BE2C (cell line): ENCODE measurements around the gene HDDC3.
A peak's percentile ranks its signal among the peaks of the same experiment; 100 is the strongest.
"Not testable (repeated sequence)": the region's sequence is repeated elsewhere in the genome, so short reads cannot be mapped to it uniquely, and the experiment has no call there.

Source experiments
- DNase-seq: peaks from one replicate; pipeline ENCODE4 v3.0.0-alpha.2; 2020
- H3K27me3 ChIP-seq: fragments of 250-450 bp; sonication (Bioruptor Pico); 2 replicates; pipeline ENCODE4 v1.5.1; 2020; ENCODE audit warnings: mild to moderate bottlenecking
- H3K36me3 ChIP-seq: fragments of 250-450 bp; sonication (Bioruptor Pico); 2 replicates; pipeline ENCODE4 v1.5.1; 2020; ENCODE audit warnings: mild to moderate bottlenecking
- H3K4me1 ChIP-seq: fragments of 250-450 bp; sonication (Bioruptor Pico); 2 replicates; pipeline ENCODE4 v1.5.1; 2020
- H3K4me3 ChIP-seq: 2 replicates; pipeline ENCODE4 v1.5.1; 2011; ENCODE audit warnings: low read depth, low read length
- H3K9me3 ChIP-seq: fragments of 250-450 bp; sonication (Bioruptor Pico); 2 replicates; pipeline ENCODE4 v1.5.1; 2020
- TF ChIP-seq, protein P1 (sequence below): IDR thresholded peaks from 2 replicates; pipeline ENCODE4 v1.5.1; 2012; ENCODE audit warnings: mild to moderate bottlenecking, low read depth, low read length

HDDC3 gene

DNA sequence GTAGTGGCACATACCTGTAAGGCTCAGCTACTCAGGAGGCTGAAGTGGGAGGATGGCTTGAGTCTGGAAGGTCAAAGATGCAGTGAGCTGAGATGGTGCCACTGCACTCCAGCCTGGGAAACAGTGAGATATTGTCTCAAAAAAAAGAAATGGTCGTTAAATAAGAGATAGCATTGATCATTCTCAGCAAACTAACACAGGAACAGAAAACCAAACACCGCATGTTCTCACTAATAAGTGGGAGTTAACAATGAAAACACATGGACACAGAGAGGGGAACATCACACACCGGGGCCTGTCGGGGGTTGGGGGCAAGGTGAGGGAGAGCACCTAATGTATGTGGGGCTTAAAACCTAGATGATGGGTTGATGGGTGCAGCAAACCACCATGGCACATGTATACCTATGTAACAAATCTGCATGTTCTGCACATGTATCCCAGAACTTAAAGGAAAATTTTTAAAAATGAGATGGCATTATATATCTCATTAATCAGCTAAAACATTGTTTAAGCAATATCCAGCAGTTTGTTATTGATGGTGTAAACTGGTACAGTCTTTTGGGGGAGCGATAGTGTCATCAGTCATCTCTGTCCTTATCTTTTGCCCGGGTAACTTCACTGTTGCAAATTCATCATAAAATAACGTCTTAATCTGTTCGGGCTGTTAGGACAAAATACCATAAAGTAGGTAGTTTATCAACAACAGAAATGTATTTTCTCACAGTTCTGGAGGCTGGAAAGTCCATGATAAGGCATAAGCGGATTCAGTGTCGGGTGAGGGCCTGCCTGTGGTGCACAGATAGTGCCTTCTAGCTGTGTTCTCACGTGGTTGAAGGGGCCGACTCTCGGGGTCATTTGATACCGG lies 30.9 kb downstream of the HDDC3 start:
- no peaks in the 10 kb centered on the region for H3K4me1 ChIP-seq
- H3K27me3 ChIP-seq: no peaks in the 10 kb centered on the region
- H3K9me3 ChIP-seq: no peaks in the 10 kb centered on the region
- TF ChIP-seq, protein P1, sequence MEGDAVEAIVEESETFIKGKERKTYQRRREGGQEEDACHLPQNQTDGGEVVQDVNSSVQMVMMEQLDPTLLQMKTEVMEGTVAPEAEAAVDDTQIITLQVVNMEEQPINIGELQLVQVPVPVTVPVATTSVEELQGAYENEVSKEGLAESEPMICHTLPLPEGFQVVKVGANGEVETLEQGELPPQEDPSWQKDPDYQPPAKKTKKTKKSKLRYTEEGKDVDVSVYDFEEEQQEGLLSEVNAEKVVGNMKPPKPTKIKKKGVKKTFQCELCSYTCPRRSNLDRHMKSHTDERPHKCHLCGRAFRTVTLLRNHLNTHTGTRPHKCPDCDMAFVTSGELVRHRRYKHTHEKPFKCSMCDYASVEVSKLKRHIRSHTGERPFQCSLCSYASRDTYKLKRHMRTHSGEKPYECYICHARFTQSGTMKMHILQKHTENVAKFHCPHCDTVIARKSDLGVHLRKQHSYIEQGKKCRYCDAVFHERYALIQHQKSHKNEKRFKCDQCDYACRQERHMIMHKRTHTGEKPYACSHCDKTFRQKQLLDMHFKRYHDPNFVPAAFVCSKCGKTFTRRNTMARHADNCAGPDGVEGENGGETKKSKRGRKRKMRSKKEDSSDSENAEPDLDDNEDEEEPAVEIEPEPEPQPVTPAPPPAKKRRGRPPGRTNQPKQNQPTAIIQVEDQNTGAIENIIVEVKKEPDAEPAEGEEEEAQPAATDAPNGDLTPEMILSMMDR: no peak
- peaks cover 12% of the 10 kb centered on the region for H3K36me3 ChIP-seq
- no peak for DNase-seq
- peak overlapping the region; percentile 83 for H3K4me3 ChIP-seq

DNA sequence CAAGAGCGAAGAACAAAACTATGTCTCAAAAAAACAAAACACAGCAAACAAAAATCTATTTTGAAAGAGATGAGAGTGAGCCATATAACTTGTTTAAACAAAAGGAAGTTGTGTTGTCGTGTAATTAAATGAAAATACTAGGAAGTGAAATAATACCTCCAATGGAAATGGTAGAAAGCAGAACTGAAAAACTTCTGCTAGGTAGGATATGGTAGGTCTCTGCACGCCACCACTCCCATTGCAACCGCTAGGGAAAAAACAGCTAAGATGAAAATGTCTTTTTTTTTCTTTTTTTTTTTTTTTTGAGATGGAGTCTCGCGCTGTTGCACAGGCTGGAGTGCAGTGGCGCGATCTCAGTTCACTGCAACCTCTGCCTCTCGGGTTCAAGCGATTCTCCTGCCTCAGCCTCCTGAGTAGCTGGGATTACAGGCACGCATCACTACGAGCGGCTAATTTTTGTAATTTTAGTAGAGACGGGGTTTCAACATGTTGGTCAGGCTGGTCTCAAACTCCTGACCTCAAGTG lies 35.2 kb downstream of the HDDC3 start:
- DNase-seq: not testable (repeated sequence)

DNA sequence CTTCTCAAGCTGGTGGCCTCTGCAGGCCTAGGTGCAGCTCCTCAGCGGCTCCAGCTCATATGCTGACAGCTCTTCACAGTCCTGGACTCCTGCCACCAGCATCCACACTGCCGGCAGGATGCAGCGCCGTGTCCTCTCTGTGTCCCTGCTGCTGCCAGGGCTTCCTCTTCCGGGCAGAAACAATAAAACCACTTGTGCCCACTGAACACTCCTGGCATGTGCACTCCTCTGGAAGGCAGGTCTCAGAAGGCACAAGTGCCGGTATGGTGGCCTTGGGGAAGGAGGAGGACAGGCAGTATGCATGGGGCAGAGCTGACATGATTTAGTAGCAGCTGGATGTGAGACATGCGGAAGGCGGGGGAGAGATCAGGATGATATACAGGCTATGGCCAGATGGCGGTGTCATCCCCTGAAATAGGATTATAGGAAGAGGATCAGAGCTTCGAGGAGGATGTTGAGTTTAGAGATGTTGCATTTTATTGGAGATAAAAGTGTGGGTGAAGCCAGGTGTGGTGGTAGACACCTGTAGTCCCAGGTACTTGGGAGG lies 36.7 kb downstream of the HDDC3 start:
- H3K36me3 ChIP-seq: no peaks in the 10 kb centered on the region
- no peaks in the 10 kb centered on the region for H3K27me3 ChIP-seq
- H3K4me3 ChIP-seq: peak overlapping the region; percentile 22; the same call in 1 of the 2 replicates
- peaks cover 6% of the 10 kb centered on the region for H3K4me1 ChIP-seq
- peak; percentile 64 for DNase-seq
- TF ChIP-seq, protein P1: peak; percentile 34; the same call in 1 of the 2 replicates
- H3K9me3 ChIP-seq: no peaks in the 10 kb centered on the region

More for the DNA sequence above, 35.2 kb downstream of the HDDC3 start:
- not testable (repeated sequence) for H3K4me1 ChIP-seq, H3K4me3 ChIP-seq, H3K36me3 ChIP-seq, H3K27me3 ChIP-seq, H3K9me3 ChIP-seq

DNA sequence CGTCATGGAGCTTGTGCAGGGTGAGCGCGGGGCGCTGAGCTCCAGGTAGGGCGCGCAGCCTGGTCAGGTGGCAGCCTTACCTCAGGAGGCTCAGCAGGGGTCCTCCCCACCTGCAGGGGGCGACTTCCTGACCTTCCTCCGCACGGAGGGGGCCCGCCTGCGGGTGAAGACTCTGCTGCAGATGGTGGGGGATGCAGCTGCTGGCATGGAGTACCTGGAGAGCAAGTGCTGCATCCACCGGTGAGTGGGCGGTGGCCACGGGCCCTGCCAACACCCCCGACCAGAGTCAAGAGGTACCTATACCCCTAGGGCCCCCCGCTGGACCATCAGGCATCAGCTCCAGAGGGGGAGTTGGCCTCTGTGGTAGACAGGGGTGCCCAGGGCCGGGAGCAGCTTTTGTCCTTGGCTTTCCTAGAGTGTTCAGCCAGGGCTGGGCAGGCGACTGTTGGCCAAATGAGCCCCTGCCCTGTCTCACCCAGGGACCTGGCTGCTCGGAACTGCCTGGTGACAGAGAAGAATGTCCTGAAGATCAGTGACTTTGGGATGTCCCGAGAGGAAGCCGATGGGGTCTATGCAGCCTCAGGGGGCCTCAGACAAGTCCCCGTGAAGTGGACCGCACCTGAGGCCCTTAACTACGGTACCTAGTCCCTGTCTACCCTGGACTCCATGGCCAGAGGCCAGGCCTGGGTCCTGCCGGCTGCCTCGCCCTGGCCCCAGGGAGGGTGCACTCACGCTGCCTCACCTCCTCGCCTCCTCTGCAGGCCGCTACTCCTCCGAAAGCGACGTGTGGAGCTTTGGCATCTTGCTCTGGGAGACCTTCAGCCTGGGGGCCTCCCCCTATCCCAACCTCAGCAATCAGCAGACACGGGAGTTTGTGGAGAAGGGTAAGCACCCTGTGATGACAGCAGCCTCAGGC lies 38.9 kb downstream of the HDDC3 start:
- TF ChIP-seq, protein P1: peak; percentile 68
- Histone ChIP-seq H3K27me3 (no peaks in the 10 kb centered on the region), H3K4me1 (peaks cover 6% of the 10 kb centered on the region), H3K4me3 (peak overlapping the region; percentile 80), H3K36me3 (no peaks in the 10 kb centered on the region), H3K9me3 (no peaks in the 10 kb centered on the region)
- DNase-seq: peak; percentile 80

DNA sequence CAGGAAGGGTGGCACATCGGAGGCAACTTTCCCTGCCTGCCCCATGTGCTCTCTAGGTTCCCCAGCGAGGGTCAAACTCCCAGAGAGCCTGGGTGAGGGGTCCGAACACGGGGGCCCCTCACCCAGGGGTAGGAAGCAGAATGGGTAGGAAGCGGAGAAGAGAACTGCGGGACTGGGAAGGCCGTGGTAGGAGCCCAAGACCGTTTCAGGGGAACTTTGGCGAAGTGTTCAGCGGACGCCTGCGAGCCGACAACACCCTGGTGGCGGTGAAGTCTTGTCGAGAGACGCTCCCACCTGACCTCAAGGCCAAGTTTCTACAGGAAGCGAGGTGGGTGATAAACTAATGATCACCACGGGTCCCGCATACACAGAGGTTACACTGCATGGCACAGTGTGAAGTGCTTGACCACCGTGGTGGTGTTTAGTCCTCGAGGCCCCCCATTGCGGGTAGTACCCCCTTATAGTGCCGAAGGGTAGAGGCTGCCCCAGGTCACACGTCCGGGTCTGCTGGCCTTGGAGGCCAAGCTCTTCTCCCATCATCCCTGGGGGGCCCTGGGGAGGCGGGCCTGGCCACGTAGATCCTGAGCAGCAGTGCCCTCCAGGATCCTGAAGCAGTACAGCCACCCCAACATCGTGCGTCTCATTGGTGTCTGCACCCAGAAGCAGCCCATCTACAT lies 39.7 kb downstream of the HDDC3 start:
- peaks cover 6% of the 10 kb centered on the region for H3K4me1 ChIP-seq
- DNase-seq: no peak
- no peaks in the 10 kb centered on the region for H3K27me3 ChIP-seq
- H3K9me3 ChIP-seq: no peaks in the 10 kb centered on the region
- peak overlapping the region; percentile 80; the same call in 1 of the 2 replicates for H3K4me3 ChIP-seq
- H3K36me3 ChIP-seq: no peaks in the 10 kb centered on the region
- TF ChIP-seq, protein P1: no peak

DNA sequence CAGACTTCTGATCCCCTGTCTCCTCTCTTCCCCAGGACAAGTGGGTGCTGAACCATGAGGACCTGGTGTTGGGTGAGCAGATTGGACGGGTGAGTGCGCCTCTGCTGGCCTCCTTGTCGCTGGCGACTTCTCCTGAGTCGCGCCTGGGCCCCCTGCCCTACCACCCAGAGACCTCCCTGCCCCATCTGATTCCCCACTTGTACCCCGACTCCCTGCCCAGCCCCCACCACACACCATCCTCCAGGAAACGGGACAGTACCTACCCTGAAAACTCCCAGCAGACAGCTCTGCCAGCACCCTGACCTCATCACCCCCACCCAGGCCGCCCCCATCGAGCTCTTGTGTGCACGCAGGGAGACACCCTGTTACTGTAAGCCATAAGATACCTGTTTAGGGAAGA lies 40.3 kb downstream of the HDDC3 start:
- no peaks in the 10 kb centered on the region for H3K9me3 ChIP-seq
- TF ChIP-seq, protein P1: no peak
- no peaks in the 10 kb centered on the region for H3K27me3 ChIP-seq
- DNase-seq: no peak
- no peak overlapping the region for H3K4me3 ChIP-seq
- H3K4me1 ChIP-seq: peaks cover 6% of the 10 kb centered on the region
- no peaks in the 10 kb centered on the region for H3K36me3 ChIP-seq
